ENCODE results near the gene HMCN2. TPM values are rescaled to one million over a fixed set of nuclear protein-coding genes. Genes with fewer than 3 reads are reported as not detected.

The HMCN2 gene
- total and polyA plus RNA-seq, 2 of the 4 experiments (the other 2 are of a cell fraction): 0.02 TPM; not detected in 1

DNA sequence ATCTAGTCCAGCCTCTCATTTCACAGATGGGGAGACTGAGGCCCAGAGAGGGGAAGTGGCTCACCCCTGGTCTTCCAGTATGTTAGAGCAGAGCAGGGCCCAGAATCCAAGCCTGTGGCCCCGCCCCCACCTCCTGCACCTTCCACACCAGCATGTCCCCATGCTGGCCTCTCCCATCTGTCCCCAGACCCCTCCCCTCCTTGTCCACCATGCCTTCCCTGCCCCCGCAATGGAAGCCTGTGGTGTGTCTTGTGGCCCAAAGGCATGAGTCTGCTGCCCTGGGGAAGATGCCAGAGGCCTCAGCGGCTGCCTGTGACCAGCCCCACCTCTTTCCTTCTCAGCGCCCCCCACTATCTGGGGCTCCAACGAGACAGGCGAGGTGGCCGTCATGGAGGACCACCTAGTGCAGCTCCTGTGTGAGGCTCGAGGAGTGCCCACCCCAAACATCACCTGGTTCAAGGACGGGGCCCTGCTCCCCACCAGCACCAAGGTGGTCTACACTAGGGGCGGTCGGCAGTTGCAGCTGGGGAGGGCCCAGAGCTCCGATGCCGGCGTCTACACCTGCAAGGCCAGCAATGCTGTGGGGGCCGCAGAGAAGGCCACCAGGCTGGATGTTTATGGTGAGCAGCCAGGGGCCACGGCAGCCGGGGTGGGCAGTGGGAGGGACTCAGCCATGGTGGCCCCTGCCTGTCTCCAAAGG is 87.2 kb downstream of the HMCN2 start:
- intact Hi-C loops (cut with micrococcal nuclease): no loop called here
- Histone ChIP-seq H3K36me3 (ENCODE audit: control insufficient read depth, insufficient read depth, low read length) (no peaks in the 10 kb centered on the region), H3K27ac (ENCODE audit: insufficient read depth, low read length) (no peak overlapping the region), H3K4me1 (ENCODE audit: control insufficient read depth, insufficient read depth, low read length) (no peaks in the 10 kb centered on the region), H4K8ac (ENCODE audit: low read depth in 2 of 2, low read length in 2 of 2) (no peak overlapping the region), H4K20me1 (ENCODE audit: insufficient read depth, low read length) (no peaks in the 10 kb centered on the region), H3K4ac (ENCODE audit: low read depth, low read length) (no peak overlapping the region), H3K56ac (ENCODE audit: extremely low read depth, insufficient read depth, low read length) (no peak overlapping the region), H3K79me1 (ENCODE audit: low read depth in 1 of 2, low read length in 2 of 2) (no peaks in the 10 kb centered on the region), H4K5ac (ENCODE audit: low read depth, low read length) (no peak overlapping the region), H2BK5ac (ENCODE audit: low read depth, low read length, poor library complexity, severe bottlenecking) (no peak overlapping the region), H2BK120ac (ENCODE audit: low read depth, low read length) (no peak overlapping the region), H4K91ac (ENCODE audit: insufficient read depth, low read depth, low read length) (no peak overlapping the region), H2BK15ac (ENCODE audit: low read depth, low read length) (no peak overlapping the region), H2AFZ (replicated peaks; ENCODE audit: low read length, poor library complexity) (no peak overlapping the region), H2AK5ac (ENCODE audit: low read depth, low read length) (no peak overlapping the region), H3K9ac (ENCODE audit: low read depth, low read length) (no peak overlapping the region), H3K9me1 (ENCODE audit: insufficient read depth, low read length) (no peaks in the 10 kb centered on the region), H3K4me2 (ENCODE audit: low read depth, low read length) (no peak overlapping the region), H3K23ac (ENCODE audit: low read depth, low read length) (no peak overlapping the region), H3K9me3 (ENCODE audit: control insufficient read depth, insufficient read depth, low read length) (no peaks in the 10 kb centered on the region; the same call in 1 of the 2 replicates), H3K18ac (ENCODE audit: low read depth, low read length) (no peak overlapping the region), H2BK20ac (ENCODE audit: low read depth, low read length) (no peak overlapping the region), H3K14ac (replicated peaks; ENCODE audit: low read depth, low read length) (no peak overlapping the region), H2AK9ac (replicated peaks; ENCODE audit: low read depth, low read length, poor library complexity) (no peak overlapping the region), H3K4me3 (ENCODE audit: insufficient read depth, low read depth, low read length) (no peak overlapping the region), H3K27me3 (ENCODE audit: control insufficient read depth, insufficient read depth, low read length) (peaks cover 37% of the 10 kb centered on the region)
- dilution Hi-C loops (cut with HindIII; ENCODE audit: low sequenced_read_pairs, unreplicated experiment): no loop called here
- ChIA-PET CTCF (no interaction called here), POLR2A (ENCODE audit: unreplicated experiment) (no interaction called here)
- 87% methylated on average over 3 of the region's 17 CpGs; no CpG with 5 or more reads in 1 of the 2 experiments for WGBS, 2 experiments (ENCODE audit: extremely low coverage in 2 of 2, insufficient read length in 1 of 2)
- BruUV-seq (replicated peaks): no TSS peak
- in situ Hi-C loops (cut with MboI; ENCODE audit: low sequenced_read_pairs): no loop called here
- no peak for TF ChIP-seq SMC3 (IDR thresholded peaks at IDR 0.05; ENCODE audit: low read depth, low read length)
- no peak for TF ChIP-seq RAD21 (IDR thresholded peaks at IDR 0.05; ENCODE audit: low read length)
- TF ChIP-seq NFE2L2 (IDR thresholded peaks at IDR 0.05; ENCODE audit: low read depth, low read length): no peak
- TF ChIP-seq, protein P1, sequence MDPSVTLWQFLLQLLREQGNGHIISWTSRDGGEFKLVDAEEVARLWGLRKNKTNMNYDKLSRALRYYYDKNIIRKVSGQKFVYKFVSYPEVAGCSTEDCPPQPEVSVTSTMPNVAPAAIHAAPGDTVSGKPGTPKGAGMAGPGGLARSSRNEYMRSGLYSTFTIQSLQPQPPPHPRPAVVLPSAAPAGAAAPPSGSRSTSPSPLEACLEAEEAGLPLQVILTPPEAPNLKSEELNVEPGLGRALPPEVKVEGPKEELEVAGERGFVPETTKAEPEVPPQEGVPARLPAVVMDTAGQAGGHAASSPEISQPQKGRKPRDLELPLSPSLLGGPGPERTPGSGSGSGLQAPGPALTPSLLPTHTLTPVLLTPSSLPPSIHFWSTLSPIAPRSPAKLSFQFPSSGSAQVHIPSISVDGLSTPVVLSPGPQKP (IDR thresholded peaks at IDR 0.05; ENCODE audit: borderline replicate concordance, low read depth, low read length): no peak
- TF ChIP-seq MAFK (IDR thresholded peaks at IDR 0.05; ENCODE audit: low read depth, low read length): no peak
- no peak for TF ChIP-seq FOS (IDR thresholded peaks at IDR 0.05; ENCODE audit: low read depth, low read length)
- no peak for TF ChIP-seq RCOR1 (IDR thresholded peaks at IDR 0.05; ENCODE audit: insufficient replicate concordance, low read length)
- TF ChIP-seq, protein P2, sequence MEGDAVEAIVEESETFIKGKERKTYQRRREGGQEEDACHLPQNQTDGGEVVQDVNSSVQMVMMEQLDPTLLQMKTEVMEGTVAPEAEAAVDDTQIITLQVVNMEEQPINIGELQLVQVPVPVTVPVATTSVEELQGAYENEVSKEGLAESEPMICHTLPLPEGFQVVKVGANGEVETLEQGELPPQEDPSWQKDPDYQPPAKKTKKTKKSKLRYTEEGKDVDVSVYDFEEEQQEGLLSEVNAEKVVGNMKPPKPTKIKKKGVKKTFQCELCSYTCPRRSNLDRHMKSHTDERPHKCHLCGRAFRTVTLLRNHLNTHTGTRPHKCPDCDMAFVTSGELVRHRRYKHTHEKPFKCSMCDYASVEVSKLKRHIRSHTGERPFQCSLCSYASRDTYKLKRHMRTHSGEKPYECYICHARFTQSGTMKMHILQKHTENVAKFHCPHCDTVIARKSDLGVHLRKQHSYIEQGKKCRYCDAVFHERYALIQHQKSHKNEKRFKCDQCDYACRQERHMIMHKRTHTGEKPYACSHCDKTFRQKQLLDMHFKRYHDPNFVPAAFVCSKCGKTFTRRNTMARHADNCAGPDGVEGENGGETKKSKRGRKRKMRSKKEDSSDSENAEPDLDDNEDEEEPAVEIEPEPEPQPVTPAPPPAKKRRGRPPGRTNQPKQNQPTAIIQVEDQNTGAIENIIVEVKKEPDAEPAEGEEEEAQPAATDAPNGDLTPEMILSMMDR (conservative IDR thresholded peaks at IDR 0.05; ENCODE audit: low read depth, low read length): no peak
- TF ChIP-seq, protein P3, sequence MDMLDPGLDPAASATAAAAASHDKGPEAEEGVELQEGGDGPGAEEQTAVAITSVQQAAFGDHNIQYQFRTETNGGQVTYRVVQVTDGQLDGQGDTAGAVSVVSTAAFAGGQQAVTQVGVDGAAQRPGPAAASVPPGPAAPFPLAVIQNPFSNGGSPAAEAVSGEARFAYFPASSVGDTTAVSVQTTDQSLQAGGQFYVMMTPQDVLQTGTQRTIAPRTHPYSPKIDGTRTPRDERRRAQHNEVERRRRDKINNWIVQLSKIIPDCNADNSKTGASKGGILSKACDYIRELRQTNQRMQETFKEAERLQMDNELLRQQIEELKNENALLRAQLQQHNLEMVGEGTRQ (IDR thresholded peaks at IDR 0.05; ENCODE audit: low read depth, low read length): no peak
- no peak for TF ChIP-seq BHLHE40 (IDR thresholded peaks at IDR 0.05; ENCODE audit: low read depth, low read length)
- no peak for TF ChIP-seq RFX5 (IDR thresholded peaks at IDR 0.05; ENCODE audit: low read depth, low read length)
- no peak for TF ChIP-seq POLR2A (IDR thresholded peaks at IDR 0.05; ENCODE audit: low read depth, low read length)
- TF ChIP-seq CEBPB (IDR thresholded peaks at IDR 0.05; ENCODE audit: low read depth, low read length): no peak
- TF ChIP-seq CHD1 (IDR thresholded peaks at IDR 0.05; ENCODE audit: low read depth, low read length): no peak
- no peak for TF ChIP-seq MXI1 (IDR thresholded peaks at IDR 0.05; ENCODE audit: borderline replicate concordance, low read depth, low read length)
- no peak for TF ChIP-seq MAZ (IDR thresholded peaks at IDR 0.05; ENCODE audit: borderline replicate concordance, low read depth, low read length)
- ATAC-seq (ENCODE audit: low read depth) (no peak), DNase-seq (no peak)
